Karpas-422 (cell line): Measurements from ENCODE around the gene PSPH. TPM values are rescaled to one million over a fixed set of nuclear protein-coding genes. Genes with fewer than 3 reads are reported as not detected.
"Not testable (repeated sequence)": the region's sequence is repeated elsewhere in the genome, so short reads cannot be mapped to it uniquely, and the experiment has no call there.

Experiments used
- DNase-seq: peaks from one replicate; pipeline ENCODE4 v3.0.0-alpha.2; 2015
- H2AFZ ChIP-seq: fragments of 200-600 bp; sonication (generic); 2 replicates; pipeline ENCODE4 v1.6.1; 2014; ENCODE audit warnings: antibody characterized with exemption, low read length, mixed read lengths
- H3K27ac ChIP-seq: fragments of 200-600 bp; sonication (generic); 2 replicates; pipeline ENCODE4 v1.5.1; 2014; ENCODE audit warnings: mild to moderate bottlenecking, low read length, moderate library complexity
- H3K27me3 ChIP-seq: fragments of 200-600 bp; sonication (generic); 2 replicates; pipeline ENCODE4 v1.6.1; 2014; ENCODE audit warnings: low read length, mixed read lengths
- H3K36me3 ChIP-seq: fragments of 200-600 bp; sonication (generic); 2 replicates; pipeline ENCODE4 v1.6.1; 2014; ENCODE audit warnings: low read length, mixed read lengths; ENCODE audit not compliant: insufficient read depth
- H3K4me1 ChIP-seq: fragments of 200-600 bp; sonication (generic); 2 replicates; pipeline ENCODE4 v1.6.1; 2014; ENCODE audit warnings: mild to moderate bottlenecking, low read length, mixed read lengths
- H3K4me2 ChIP-seq: fragments of 200-600 bp; sonication (generic); 2 replicates; pipeline ENCODE4 v1.6.1; 2014; ENCODE audit warnings: low read length, low read depth, mild to moderate bottlenecking; ENCODE audit not compliant: poor library complexity, severe bottlenecking
- H3K4me3 ChIP-seq: fragments of 200-600 bp; sonication (generic); 2 replicates; pipeline ENCODE4 v1.5.1; 2014; ENCODE audit warnings: mild to moderate bottlenecking, antibody characterized with exemption, low read length, mixed read lengths
- H3K79me2 ChIP-seq: fragments of 200-600 bp; sonication (generic); 2 replicates; pipeline ENCODE4 v1.6.1; 2014; ENCODE audit warnings: mild to moderate bottlenecking, low read length, mixed read lengths
- H3K9ac ChIP-seq: fragments of 200-600 bp; sonication (generic); 2 replicates; pipeline ENCODE4 v1.6.0; 2014; ENCODE audit warnings: low read length
- H3K9me2 ChIP-seq: fragments of 200-600 bp; sonication (generic), shearing (Covaris generic); replicated peaks from 2 replicates; pipeline ENCODE4 v1.6.0; 2014; ENCODE audit warnings: mild to moderate bottlenecking, low read length, moderate library complexity; ENCODE audit not compliant: insufficient read depth
- H3K9me3 ChIP-seq: fragments of 300-700, 200-600 bp; sonication (generic); 2 replicates; pipeline ENCODE4 v1.6.1; 2014; ENCODE audit warnings: low read length, mixed read lengths
- H4K20me1 ChIP-seq: fragments of 200-600 bp; sonication (generic); 2 replicates; pipeline ENCODE4 v1.6.1; 2014; ENCODE audit warnings: mild to moderate bottlenecking, antibody characterized with exemption, low read length, low read depth; ENCODE audit not compliant: insufficient read depth
- total RNA-seq: library from RNA; depleted of rRNA; stranded (reverse); fragments of >200 nt; shearing (Covaris generic); gene quantifications from 2 replicates; pipeline ENCODE4 v1.2.3, GENCODE V29; 2014; ENCODE audit warnings: low replicate concordance

The PSPH gene
- total RNA-seq, 1 experiment from 2014 or later: 121 TPM

DNA sequence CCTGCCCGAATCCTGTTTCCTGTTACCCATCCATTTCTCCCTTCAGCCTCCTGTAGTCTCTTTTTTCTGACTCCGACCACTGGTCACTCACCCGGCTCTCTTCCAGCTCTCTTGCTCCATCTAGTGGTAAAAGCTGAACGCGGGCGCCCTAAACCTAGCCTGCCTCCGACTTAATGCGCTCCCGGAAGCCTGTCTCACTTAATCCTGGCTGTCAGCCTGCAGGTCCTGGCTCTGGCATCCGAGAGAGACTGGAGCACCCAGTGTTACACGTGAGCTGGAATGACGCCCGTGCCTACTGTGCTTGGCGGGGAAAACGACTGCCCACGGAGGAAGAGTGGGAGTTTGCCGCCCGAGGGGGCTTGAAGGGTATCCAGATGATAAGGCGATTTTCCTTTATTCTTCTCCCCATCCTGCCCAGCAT, 23.1 kb upstream of the PSPH start:
- Histone ChIP-seq H3K4me1 (no peaks in the 10 kb centered on the region), H3K9me2 (no peaks in the 10 kb centered on the region), H3K9me3 (no peaks in the 10 kb centered on the region), H3K4me2 (no peak overlapping the region), H3K27ac (no peak overlapping the region), H3K36me3 (peaks cover 17% of the 10 kb centered on the region; the same call in 1 of the 2 replicates), H4K20me1 (no peaks in the 10 kb centered on the region), H2AFZ (no peak overlapping the region), H3K27me3 (no peaks in the 10 kb centered on the region), H3K79me2 (no peaks in the 10 kb centered on the region), H3K9ac (no peak overlapping the region), H3K4me3 (no peak overlapping the region)
- peak; percentile 91 for DNase-seq

DNA sequence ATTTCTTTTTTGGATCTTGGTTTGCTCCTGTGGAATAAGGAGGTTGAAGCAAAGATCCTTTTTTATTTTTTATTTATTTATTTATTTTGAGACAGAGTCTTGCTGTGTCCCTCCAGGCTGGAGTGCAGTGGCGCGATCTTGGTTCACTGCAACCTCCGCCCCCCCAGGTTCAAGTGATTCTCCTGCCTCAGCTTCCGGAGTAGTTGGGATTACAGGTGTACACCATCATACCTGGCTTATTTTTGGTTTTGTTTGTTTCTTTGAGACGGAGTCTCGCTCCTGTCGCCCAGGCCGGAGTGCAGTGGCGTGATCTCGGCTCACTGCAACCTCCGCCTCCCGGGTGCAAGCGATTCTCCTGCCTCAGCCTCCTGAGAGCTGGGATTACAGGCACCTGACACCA, 15.1 kb upstream of the PSPH start:
- not testable (repeated sequence) for H3K4me2 ChIP-seq, H4K20me1 ChIP-seq, H3K27me3 ChIP-seq, H3K4me3 ChIP-seq, H3K9me2 ChIP-seq, H3K9ac ChIP-seq, H3K9me3 ChIP-seq, H2AFZ ChIP-seq, H3K27ac ChIP-seq, DNase-seq
- H3K4me1 ChIP-seq: peaks cover 32% of the 10 kb centered on the region
- peaks cover 33% of the 10 kb centered on the region for H3K36me3 ChIP-seq
- H3K79me2 ChIP-seq: peaks cover 37% of the 10 kb centered on the region

DNA sequence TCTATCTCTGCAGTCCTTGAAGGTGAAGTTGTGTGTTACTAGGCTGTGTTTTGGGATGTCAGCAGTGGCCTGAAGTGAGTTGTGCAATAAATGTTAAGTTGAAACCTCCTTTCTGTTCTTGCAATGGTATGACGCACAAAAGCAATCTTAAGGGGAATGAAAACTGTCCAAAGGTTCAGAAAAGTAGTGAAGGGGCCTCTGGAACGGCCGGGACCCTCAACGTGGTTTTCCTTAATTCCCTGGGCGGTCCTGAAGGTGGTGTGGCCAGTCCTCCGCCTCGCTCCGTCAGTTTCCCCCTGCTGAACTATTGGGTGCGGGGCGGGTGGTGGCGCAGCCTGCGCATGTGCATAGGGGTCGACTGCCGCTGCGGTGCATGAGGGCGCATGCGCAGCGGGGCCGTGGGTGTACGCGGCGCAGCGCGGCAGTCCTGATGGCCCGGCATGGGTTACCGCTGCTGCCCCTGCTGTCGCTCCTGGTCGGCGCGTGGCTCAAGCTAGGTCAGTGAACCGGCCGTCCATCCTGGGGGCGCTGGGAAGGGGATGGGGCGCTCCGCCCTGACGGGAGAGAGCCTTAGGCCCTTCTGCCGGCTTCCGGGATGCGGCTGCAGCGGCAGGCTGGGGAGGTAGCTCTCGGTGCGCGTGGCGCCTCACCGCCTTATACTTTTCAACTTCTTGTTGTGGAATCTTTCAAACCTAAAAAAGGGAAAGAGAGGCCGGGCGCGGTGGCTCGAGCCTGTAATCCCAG, 12.8 kb upstream of the PSPH start, which contains the start of gene SUMF2:
TSS of gene SUMF2 (plus strand) at position 405 of the 744 bp plus-strand sequence. CDS start at position 431, 26 bp downstream.
- DNase-seq: peak; percentile 95

DNA sequence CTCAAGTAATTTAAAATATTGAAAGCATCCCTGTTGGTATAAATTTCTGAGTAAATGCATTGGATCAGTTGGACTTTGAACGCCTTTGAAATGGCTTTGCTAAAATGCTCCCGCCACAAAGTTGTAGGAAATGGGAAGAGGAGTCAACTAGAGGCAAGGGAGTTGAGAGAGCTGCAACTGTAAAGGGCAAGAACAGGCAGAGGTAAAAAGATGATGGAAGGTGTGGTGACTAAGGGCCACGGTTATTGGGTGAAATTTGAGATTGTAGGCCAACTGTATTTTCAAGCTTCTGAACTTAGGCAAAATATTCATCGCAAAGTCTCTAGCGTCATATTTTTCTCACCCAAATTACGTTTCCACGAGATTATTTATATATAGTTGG, 12.2 kb upstream of the PSPH start:
- no peaks in the 10 kb centered on the region for H3K9me2 ChIP-seq
- peaks cover 42% of the 10 kb centered on the region for H3K79me2 ChIP-seq
- H3K4me3 ChIP-seq: peak overlapping the region; percentile 84; the same call in 1 of the 2 replicates
- peaks cover 59% of the 10 kb centered on the region for H3K4me1 ChIP-seq
- H3K4me2 ChIP-seq: peak overlapping the region; percentile 89
- H4K20me1 ChIP-seq: no peaks in the 10 kb centered on the region
- H3K27ac ChIP-seq: peak overlapping the region; percentile 73
- no peak for DNase-seq
- peaks cover 45% of the 10 kb centered on the region; the same call in 1 of the 2 replicates for H3K36me3 ChIP-seq
- H3K27me3 ChIP-seq: no peaks in the 10 kb centered on the region
- peak overlapping the region; percentile 92 for H3K9ac ChIP-seq
- H3K9me3 ChIP-seq: no peaks in the 10 kb centered on the region
- no peak overlapping the region for H2AFZ ChIP-seq

More for the DNA sequence above, 12.8 kb upstream of the PSPH start, which contains the start of gene SUMF2:
- H3K4me3 ChIP-seq: peak within 1 kb of the TSS; percentile 84
- peaks cover 40% of the 10 kb centered on the region for H3K79me2 ChIP-seq
- H3K9ac ChIP-seq: peak within 1 kb of the TSS; percentile 92
- peak within 1 kb of the TSS; percentile 89 for H3K4me2 ChIP-seq
- H3K27me3 ChIP-seq: no peaks in the 10 kb centered on the region
- H3K9me3 ChIP-seq: no peaks in the 10 kb centered on the region
- H3K9me2 ChIP-seq: no peaks in the 10 kb centered on the region
- H3K4me1 ChIP-seq: peaks cover 55% of the 10 kb centered on the region
- peak within 1 kb of the TSS; percentile 73 for H3K27ac ChIP-seq
- no peaks in the 10 kb centered on the region for H4K20me1 ChIP-seq
- peaks cover 44% of the 10 kb centered on the region for H3K36me3 ChIP-seq
- no peak within 1 kb of the TSS; the same call in 1 of the 2 replicates for H2AFZ ChIP-seq

DNA sequence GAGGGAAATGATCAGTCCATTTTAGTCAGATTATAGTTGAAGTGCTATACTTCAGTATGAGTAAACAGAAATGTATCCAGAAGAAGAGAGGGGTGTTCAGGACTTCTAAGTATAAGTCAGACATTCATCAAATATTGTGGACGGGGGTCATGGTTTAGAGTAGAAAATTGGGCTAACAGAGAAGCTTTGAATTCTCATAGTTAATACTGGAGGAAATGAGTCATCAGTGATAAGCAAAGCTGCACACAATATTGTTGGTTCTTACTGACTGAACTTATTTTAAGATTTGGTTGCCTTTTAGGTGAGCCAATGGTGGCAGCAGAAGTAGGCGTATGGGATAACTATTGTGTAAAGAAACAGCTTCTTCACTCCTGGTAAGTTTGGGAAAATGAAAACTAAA, 11.1 kb upstream of the PSPH start:
- H3K4me1 ChIP-seq: peaks cover 68% of the 10 kb centered on the region
- no peaks in the 10 kb centered on the region for H4K20me1 ChIP-seq
- no peak overlapping the region for H3K9ac ChIP-seq
- peak overlapping the region; percentile 12 for H3K4me2 ChIP-seq
- H3K9me2 ChIP-seq: no peaks in the 10 kb centered on the region
- no peak for DNase-seq
- peak overlapping the region; percentile 73 for H3K27ac ChIP-seq
- no peaks in the 10 kb centered on the region for H3K9me3 ChIP-seq
- peaks cover 52% of the 10 kb centered on the region for H3K36me3 ChIP-seq
- peaks cover 40% of the 10 kb centered on the region for H3K79me2 ChIP-seq
- H2AFZ ChIP-seq: no peak overlapping the region
- no peak overlapping the region for H3K4me3 ChIP-seq
- H3K27me3 ChIP-seq: no peaks in the 10 kb centered on the region

DNA sequence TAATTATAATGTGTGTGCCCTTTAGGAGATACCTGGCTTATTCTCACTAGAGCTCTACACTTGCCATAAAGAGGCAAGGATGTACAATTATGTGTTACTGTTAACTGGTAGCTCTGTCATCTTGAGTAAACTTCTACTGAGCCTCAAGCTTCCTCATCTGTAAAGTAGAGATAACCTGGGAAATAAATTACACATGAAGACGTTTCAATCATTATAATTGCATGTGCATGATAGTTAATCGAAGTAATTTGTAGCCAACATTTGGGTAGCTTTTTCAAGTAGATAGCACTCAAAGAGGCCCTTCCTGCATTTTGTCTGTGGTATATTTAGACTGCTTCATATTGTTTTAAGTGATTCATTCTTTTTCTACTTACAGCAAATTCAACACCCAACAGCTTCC, 2.7 kb upstream of the PSPH start:
- DNase-seq: no peak
- H3K4me2 ChIP-seq: peak overlapping the region; percentile 80
- no peaks in the 10 kb centered on the region for H3K27me3 ChIP-seq
- peaks cover 63% of the 10 kb centered on the region for H3K4me1 ChIP-seq
- H3K27ac ChIP-seq: peak overlapping the region; percentile 5
- peaks cover 54% of the 10 kb centered on the region for H3K36me3 ChIP-seq
- H3K9ac ChIP-seq: peak overlapping the region; percentile 93; the same call in 1 of the 2 replicates
- H3K9me2 ChIP-seq: no peaks in the 10 kb centered on the region
- peaks cover 73% of the 10 kb centered on the region for H3K79me2 ChIP-seq
- H4K20me1 ChIP-seq: peaks cover 11% of the 10 kb centered on the region
- no peaks in the 10 kb centered on the region for H3K9me3 ChIP-seq
- no peak overlapping the region for H2AFZ ChIP-seq
- H3K4me3 ChIP-seq: no peak overlapping the region

DNA sequence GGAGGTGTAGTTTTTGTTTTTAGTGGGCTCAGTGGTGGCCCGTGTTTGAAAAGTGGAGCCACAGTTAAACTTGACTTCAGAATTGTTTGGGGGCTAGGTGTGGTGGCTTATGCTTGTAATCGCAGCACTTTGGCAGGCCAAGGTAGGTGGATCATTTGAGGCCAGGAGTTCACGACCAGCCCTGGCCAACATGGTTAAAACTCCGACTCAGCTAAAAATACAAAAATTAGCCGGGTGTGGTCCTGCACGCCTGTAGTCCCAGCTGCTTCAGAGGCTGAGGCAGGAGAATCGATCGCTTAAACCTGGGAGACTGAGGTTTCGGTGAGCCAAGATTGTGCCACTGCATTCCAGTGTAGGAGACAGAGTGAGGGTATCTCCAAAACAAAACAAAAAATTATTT, 2.1 kb upstream of the PSPH start:
- peak overlapping the region; percentile 93 for H3K9ac ChIP-seq

DNA sequence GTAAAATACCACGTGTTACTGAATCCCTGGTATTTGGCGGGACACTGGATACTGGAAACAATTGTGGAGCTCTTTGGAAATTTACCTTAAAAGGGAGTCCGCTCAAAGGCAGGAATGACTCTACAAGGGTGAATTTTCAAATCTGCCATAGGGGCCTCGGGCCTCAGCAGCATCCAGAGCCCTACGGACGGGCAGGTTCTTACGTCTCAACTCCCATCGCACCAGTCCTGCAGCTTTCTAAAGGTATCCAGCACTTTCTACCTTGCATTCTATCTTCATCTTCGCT, 248 bp downstream of the PSPH start:
- no peaks in the 10 kb centered on the region for H3K27me3 ChIP-seq
- peak overlapping the region; percentile 93 for H3K4me2 ChIP-seq
- DNase-seq: no peak
- no peaks in the 10 kb centered on the region for H3K9me2 ChIP-seq
- peak overlapping the region; percentile 90 for H3K4me3 ChIP-seq
- H3K27ac ChIP-seq: peak overlapping the region; percentile 88
- peak overlapping the region; percentile 98 for H3K9ac ChIP-seq
- no peaks in the 10 kb centered on the region for H3K9me3 ChIP-seq
- H3K36me3 ChIP-seq: peaks cover 31% of the 10 kb centered on the region
- no peak overlapping the region for H2AFZ ChIP-seq
- peaks cover 45% of the 10 kb centered on the region for H3K4me1 ChIP-seq
- peaks cover 82% of the 10 kb centered on the region for H3K79me2 ChIP-seq
- peaks cover 11% of the 10 kb centered on the region for H4K20me1 ChIP-seq

More for the DNA sequence above, 2.1 kb upstream of the PSPH start:
- Histone ChIP-seq H3K36me3 (peaks cover 50% of the 10 kb centered on the region), H3K27ac (peak overlapping the region; percentile 78), H3K4me2 (peak overlapping the region; percentile 80), H3K4me3 (peak overlapping the region; percentile 90), H3K4me1 (peaks cover 59% of the 10 kb centered on the region), H4K20me1 (peaks cover 11% of the 10 kb centered on the region), H3K9me3 (no peaks in the 10 kb centered on the region), H3K79me2 (peaks cover 76% of the 10 kb centered on the region), H2AFZ (no peak overlapping the region), H3K9me2 (no peaks in the 10 kb centered on the region), H3K27me3 (no peaks in the 10 kb centered on the region)
- no peak for DNase-seq
